Mammary epithelial cell (primary cell): ENCODE measurements around the gene CDC73.

Experiments used
- EZH2 ChIP-seq: IDR thresholded peaks from 2 replicates; pipeline ENCODE4 v1.6.1; 2012; ENCODE audit warnings: low read length, inconsistent platforms, borderline replicate concordance
- TF ChIP-seq, protein P1 (sequence below), 2 donors: IDR thresholded peaks in 1 of 2; conservative IDR thresholded peaks in 1 of 2; 2 replicates each; pipeline ENCODE4 v1.5.1; 2011 to 2012; ENCODE audit warnings: inconsistent platforms in 2 of 2, low read length in 2 of 2, mild to moderate bottlenecking in 2 of 2, control low read depth in 1 of 2, low read depth in 1 of 2; ENCODE audit not compliant: insufficient read depth in 1 of 2; ENCODE audit errors: extremely low read depth in 1 of 2

DNA sequence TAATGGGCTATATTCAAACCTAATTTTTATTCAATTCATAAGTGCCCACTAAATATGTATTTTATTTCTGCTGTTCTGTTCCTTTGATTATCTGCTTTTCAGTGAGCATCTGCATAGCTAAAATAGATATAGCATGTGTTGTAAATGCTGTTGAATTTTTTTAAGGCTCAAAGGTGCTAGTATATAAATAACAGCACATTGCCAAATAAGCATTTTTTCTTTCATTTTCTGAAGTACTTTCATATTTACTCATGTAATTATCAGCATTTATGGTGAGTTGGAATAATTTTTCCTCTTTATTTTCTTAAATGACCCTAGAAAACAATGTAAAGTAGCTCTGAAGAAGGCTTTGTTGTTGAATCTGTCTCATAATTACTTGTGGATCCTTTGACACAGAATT lies 134.2 kb downstream of the CDC73 start:
- TF ChIP-seq, protein P1, sequence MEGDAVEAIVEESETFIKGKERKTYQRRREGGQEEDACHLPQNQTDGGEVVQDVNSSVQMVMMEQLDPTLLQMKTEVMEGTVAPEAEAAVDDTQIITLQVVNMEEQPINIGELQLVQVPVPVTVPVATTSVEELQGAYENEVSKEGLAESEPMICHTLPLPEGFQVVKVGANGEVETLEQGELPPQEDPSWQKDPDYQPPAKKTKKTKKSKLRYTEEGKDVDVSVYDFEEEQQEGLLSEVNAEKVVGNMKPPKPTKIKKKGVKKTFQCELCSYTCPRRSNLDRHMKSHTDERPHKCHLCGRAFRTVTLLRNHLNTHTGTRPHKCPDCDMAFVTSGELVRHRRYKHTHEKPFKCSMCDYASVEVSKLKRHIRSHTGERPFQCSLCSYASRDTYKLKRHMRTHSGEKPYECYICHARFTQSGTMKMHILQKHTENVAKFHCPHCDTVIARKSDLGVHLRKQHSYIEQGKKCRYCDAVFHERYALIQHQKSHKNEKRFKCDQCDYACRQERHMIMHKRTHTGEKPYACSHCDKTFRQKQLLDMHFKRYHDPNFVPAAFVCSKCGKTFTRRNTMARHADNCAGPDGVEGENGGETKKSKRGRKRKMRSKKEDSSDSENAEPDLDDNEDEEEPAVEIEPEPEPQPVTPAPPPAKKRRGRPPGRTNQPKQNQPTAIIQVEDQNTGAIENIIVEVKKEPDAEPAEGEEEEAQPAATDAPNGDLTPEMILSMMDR (conservative IDR thresholded peaks at IDR 0.05 in 1 of 2, IDR thresholded peaks at IDR 0.05 in 1 of 2; ENCODE audit: extremely low read depth in 1 of 2, insufficient read depth in 1 of 2, low read depth in 1 of 2, low read length in 2 of 2): no peak
- no peak for TF ChIP-seq EZH2
